GM21447 (cell line): ENCODE results near the gene ABHD14A.
"Not testable (repeated sequence)": the region's sequence is repeated elsewhere in the genome, so short reads cannot be mapped to it uniquely, and the experiment has no call there.

ENCODE experiments used
- ATAC-seq: cut with Tn5 transposase; IDR thresholded peaks from one replicate; pipeline ENCODE4 v1.9.1; 2021; ENCODE audit not compliant: unreplicated experiment

ABHD14A gene

GRCh38 chr3:51993657-51994056 is 18.8 kb downstream of the ABHD14A start:
- ATAC-seq, result not testable (repeated sequence)

- ATAC-seq, result no peak
Measured at GRCh38 chr3:51994530-51994929, 19.7 kb downstream of the ABHD14A start.

GRCh38 chr3:51995346-51996163 is 20.7 kb downstream of the ABHD14A start, which contains the start of gene RPL29:
Gene RPL29 (minus strand): TSS chr3:51995895. CDS start chr3:51995461, 434 bp downstream.
- ATAC-seq, result peak; percentile 88

- no peak for ATAC-seq
Measured at GRCh38 chr3:51997172-51997571, 22.3 kb downstream of the ABHD14A start.

- no peak for ATAC-seq
Measured at GRCh38 chr3:51997935-51998596, 23.2 kb downstream of the ABHD14A start.

GRCh38 chr3:51998774-51999173 is 23.9 kb downstream of the ABHD14A start:
- no peak for ATAC-seq

- no peak for ATAC-seq
Measured at GRCh38 chr3:51999846-52000245, 25.0 kb downstream of the ABHD14A start.

GRCh38 chr3:52001443-52001974 is 26.6 kb downstream of the ABHD14A start:
- no peak for ATAC-seq

- ATAC-seq, result no peak
Measured at GRCh38 chr3:52002748-52003147, 27.9 kb downstream of the ABHD14A start.

GRCh38 chr3:52004163-52004787 is 29.4 kb downstream of the ABHD14A start:
- no peak for ATAC-seq

- no peak for ATAC-seq
Measured at GRCh38 chr3:52004906-52005395, 30.1 kb downstream of the ABHD14A start.

GRCh38 chr3:52005571-52005986 is 30.7 kb downstream of the ABHD14A start:
- no peak for ATAC-seq

- ATAC-seq, result no peak
Measured at GRCh38 chr3:52006017-52006819, 31.4 kb downstream of the ABHD14A start.

- ATAC-seq, result no peak
Measured at GRCh38 chr3:52006820-52007133, 31.9 kb downstream of the ABHD14A start.

GRCh38 chr3:52007291-52007690 is 32.4 kb downstream of the ABHD14A start:
- ATAC-seq, result no peak

GRCh38 chr3:52010431-52010830 is 35.6 kb downstream of the ABHD14A start:
- ATAC-seq, result no peak

GRCh38 chr3:52012699-52013098 is 37.8 kb downstream of the ABHD14A start:
- ATAC-seq, result no peak

GRCh38 chr3:52013802-52014598 is 39.1 kb downstream of the ABHD14A start:
- ATAC-seq, result no peak

- ATAC-seq, result no peak
Measured at GRCh38 chr3:52014613-52015012, 39.7 kb downstream of the ABHD14A start.
